HG02763 (cell line): ENCODE data around the gene BLOC1S1.

Experiments used
- ATAC-seq: cut with Tn5 transposase; IDR thresholded peaks from one replicate; pipeline ENCODE4 v1.9.1; 2021; ENCODE audit warnings: mild to moderate bottlenecking, moderate library complexity; ENCODE audit not compliant: unreplicated experiment

BLOC1S1 gene

GRCh38 chr12:55708695-55709233, 7.1 kb upstream of the BLOC1S1 start:
- ATAC-seq = no peak

- ATAC-seq = no peak
Measured at GRCh38 chr12:55711786-55712553, 3.9 kb upstream of the BLOC1S1 start.

GRCh38 chr12:55712700-55713415, 3.0 kb upstream of the BLOC1S1 start:
- no peak for ATAC-seq

- ATAC-seq = no peak
Measured at GRCh38 chr12:55713721-55714120, 2.1 kb upstream of the BLOC1S1 start.

- no peak for ATAC-seq
Measured at GRCh38 chr12:55715169-55715764, 579 bp upstream of the BLOC1S1 start.

GRCh38 chr12:55716582-55716957, 724 bp downstream of the BLOC1S1 start:
- ATAC-seq = no peak

GRCh38 chr12:55717011-55718007, 1.5 kb downstream of the BLOC1S1 start:
- ATAC-seq = no peak

- ATAC-seq = no peak
Measured at GRCh38 chr12:55718015-55718414, 2.2 kb downstream of the BLOC1S1 start.

- ATAC-seq = no peak
Measured at GRCh38 chr12:55718624-55719275, 2.9 kb downstream of the BLOC1S1 start.

- ATAC-seq = no peak
Measured at GRCh38 chr12:55719371-55719770, 3.5 kb downstream of the BLOC1S1 start.

GRCh38 chr12:55720071-55720564, 4.3 kb downstream of the BLOC1S1 start, which contains the start of gene RDH5:
Gene RDH5, plus strand, starts transcription at chr12:55720393. Its CDS starts 792 bp downstream, at chr12:55721185.
- no peak for ATAC-seq

- ATAC-seq = no peak
Measured at GRCh38 chr12:55720894-55721444, 5.1 kb downstream of the BLOC1S1 start.

GRCh38 chr12:55721601-55722213, 5.9 kb downstream of the BLOC1S1 start:
- ATAC-seq = no peak

GRCh38 chr12:55722948-55723347, 7.1 kb downstream of the BLOC1S1 start:
- no peak for ATAC-seq

GRCh38 chr12:55723516-55724225, 7.8 kb downstream of the BLOC1S1 start:
- ATAC-seq = no peak

- ATAC-seq = no peak
Measured at GRCh38 chr12:55724226-55724939, 8.5 kb downstream of the BLOC1S1 start.

GRCh38 chr12:55724940-55725309, 9.1 kb downstream of the BLOC1S1 start:
- ATAC-seq = no peak

- ATAC-seq = no peak
Measured at GRCh38 chr12:55725556-55725955, 9.7 kb downstream of the BLOC1S1 start.
